ENCODE measurements around the gene SLC25A6.
"Not testable (repeated sequence)": the region's sequence is repeated elsewhere in the genome, so short reads cannot be mapped to it uniquely, and the experiment has no call there.

Gene SLC25A6

DNA sequence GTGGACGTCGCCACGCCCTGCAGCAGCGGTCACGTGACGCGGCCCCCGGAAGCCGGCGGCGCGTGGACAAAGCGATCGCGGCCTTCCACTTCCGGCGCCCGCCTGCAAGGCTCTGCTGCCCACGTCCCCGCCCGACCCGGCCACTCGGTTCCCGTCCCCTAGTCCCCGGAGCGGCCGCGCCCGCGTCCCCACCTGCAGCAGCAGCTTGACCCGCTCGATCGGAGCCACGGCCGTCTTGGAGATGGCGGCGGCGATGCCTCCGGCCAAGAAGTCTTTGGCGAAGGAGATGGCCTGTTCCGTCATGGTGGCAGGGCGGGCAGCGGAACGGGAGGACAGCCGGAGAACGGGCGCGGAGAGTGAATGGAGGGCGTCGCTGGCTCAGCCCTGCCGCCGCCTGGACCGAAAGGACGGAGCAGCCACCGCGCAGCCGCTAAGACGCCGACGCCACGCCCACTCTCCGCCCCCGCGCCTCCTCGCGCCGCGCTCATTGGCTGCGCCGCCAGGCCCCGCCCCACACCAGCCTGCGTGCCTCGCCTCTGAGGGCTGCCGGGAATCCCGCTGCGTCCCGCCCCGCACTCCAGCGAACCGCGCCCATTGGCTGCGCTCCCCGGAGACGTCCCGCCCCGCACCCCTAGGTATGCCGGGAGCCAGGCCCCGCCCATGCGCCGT lies at the start of gene SLC25A6:
TSS of gene SLC25A6 (minus strand) at position 407 of the 669 bp plus-strand sequence. CDS start at position 303, 104 bp downstream.
- no peak for DNase-seq

DNA sequence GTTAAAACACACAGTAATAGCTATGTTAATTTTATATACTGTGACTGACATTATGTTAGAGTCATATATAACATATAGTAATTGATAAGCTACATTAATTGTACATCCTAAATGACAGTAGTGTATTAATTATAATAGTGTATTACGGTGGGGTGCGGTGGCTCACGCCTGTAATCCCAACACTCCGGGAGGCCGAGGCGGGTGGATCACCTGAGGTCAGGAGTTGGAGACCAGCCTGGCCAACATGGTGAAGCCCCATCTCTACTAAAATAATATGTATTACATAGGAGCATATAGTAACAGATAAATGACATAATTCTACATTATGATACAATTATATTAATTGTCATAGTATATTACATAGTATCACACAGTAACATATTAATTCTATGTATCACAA lies 48.6 kb upstream of the SLC25A6 start:
- DNase-seq = no peak

DNA sequence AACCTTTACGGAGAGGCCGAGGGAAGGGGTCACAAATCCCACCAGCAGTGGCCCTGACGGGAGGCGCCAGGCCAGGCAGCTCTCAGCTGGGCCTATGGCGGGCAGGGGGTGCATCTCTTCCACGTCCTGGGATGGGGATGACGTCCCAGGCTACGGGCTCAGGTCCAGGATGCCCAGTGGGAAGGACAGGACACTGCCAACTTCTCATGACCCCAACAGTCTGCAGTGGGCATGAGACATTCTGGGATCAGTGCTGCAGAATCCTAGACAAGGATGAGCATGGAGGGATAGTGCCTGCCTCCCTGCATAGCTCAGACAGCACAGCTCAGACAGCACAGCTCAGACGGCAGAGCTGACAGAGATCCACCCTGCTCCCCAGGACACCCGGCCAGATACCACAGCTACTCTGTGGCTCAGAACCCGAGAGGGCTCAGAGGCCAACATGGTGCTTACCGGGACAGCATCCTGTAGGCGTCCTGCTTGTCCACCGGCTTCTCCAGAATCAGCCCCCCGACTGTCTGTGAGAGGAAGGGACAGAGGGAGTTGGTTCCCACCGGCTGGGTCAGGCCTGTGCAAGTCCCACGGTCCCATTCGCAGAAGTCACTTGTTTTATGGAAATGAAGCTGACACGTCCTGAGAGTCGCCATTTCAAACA lies 43.5 kb upstream of the SLC25A6 start:
- no peak for DNase-seq

DNA sequence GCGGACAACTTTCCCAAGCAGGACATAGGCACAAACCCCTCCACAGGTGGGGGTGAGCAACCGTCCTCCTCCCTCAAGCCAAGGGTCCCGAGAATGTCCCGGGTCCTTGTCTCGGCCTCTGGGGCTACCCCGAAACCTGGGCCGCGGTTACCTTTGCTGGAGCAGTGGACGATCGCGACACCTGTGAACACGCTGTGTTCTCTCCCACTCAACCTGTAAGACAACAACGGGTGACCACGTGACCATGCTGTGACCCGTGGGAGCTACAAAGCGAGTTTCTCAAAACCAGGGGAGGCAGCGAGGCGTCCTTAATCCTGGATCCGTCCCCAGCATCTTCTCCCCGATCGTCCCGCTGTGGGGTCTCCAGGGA lies 42.9 kb upstream of the SLC25A6 start:
- no peak for DNase-seq

DNA sequence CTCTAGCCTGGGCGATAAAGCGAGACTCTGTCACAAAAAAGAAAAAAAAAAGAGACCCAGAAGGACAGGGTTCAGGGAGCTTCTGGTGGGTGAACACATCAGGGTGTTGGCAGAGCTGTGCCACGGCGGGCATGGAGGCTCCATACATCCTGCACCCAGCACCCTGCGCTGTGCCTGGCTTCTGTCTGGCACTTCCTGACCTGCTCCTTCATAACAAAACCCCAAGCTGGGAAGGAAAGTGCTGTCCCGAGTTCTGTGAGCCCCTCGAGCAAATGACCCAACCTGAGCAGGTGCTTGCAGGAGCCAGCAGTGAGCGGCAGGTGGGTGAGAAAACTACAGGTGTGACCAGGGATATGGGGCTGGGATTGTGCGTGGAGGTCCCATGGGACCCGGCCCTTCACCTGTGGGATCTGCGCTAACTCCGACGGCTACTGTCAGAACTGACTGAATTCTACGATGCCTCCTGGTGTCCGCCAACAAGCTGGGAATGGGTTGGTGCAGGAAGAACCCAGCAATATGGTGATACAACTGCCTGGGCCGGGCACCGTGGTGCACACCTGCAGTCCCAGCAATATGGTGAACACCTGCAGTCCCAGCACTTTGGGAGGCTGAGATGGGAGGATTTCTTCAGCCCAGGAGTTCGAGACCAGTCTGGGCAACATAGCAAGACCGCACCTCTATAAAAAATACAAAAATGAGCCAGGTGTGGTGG lies 41.9 kb upstream of the SLC25A6 start:
- DNase-seq = no peak

DNA sequence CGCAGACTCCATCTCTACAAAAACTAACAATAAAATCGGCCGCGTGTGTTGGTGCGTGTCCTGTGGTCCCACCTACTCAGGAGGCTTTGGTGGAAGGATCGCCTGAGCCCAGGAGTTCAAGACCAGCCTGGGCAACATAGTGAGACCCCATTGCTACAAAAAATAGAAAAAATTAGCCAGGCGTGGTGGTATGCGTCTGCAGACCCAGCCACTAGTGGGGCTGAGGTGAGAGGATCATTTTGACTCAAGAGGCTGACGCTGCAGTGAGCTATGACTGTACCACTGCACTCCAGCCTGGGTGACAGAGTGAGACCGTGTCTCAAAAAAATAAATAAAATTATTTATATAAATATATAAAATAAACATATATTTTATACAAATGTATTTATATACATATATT lies 38.5 kb upstream of the SLC25A6 start:
- DNase-seq = no peak

DNA sequence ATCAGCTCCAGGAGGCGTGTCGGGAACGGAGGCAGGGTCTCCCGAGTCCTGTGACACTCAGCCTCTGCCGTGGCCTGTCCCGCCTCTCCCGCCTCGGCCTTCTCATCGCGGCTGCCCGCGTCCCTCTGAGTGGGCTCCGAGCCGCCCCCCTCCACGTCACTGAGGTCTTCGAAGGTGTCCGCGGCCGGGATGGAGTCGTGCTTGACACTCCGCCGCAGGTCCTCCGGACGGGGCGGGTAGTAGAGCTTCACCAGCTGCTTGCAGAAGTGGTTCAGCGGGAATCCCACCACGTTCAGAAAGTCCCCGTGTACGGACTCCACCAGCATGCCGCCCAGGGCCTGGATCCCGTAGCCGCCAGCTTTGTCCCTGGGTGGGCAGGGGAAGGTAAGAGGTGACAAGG lies 35.8 kb upstream of the SLC25A6 start:
- DNase-seq = no peak

DNA sequence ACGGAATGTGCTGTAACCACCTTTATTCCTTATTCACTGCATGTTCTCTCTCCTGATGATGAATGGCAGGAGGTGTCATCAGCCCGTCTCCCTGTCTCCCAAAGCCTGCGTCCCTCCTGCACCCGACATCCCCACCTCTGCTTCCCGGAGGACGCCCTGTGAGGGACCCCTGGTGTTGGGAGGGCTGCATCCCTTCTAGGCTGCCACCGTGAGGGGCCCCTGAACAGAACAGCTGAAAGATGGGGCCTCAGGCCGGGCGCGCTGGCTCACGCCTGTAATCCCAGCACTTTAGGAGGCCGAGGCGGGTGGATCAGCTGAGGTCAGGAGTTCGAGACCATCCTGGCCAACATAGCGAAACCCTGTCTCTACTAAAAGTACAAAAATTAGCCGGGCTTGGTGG lies 34.4 kb upstream of the SLC25A6 start:
- DNase-seq = not testable (repeated sequence)

DNA sequence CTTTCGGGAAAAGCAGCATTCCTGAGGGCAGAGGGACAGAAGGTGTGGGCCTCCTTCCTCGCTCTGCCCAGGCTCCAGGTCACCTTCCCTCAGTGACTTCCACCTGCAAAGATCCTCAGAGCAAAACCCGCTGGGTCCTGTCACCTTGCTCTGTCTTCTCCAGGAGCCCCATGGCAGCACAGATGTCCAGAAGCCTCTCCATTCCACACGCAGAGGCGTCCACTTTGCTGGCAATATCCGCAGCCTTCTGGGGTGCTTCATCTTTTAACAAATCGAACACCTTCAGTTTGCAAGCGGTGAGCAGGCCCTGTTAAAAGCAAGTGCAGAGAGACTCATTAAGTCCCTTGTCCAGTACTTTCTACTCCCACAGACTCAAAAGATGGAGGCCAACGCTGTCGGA lies 33.5 kb upstream of the SLC25A6 start:
- no peak for DNase-seq

DNA sequence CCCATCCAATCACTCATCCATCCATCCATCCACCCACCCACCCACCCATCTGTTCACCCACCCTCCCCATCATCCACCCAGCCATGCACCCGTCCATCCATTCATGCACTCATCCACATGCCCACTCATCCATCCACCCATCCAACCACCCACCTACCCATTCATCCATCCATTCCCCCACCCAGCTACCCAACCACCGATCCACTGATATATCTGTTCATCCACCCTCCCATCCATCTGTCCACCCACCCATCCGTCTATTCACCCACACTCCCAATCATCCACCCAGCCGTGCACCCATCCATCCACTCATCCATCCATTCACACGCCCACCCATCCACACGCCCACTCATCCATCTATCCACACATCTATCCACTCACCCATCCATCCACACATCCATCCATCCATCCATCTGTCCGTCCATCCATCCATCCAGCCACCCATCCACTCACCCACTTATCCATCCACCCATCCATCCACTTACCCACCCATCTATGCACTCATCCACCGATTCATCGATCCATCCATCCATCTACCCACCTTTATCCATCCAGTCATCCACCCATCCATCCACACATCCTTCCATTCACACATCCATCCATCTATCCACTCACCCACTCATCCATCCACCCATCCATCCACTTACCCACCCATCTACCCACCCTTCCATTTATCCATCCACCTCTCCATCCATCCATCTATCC lies 32.4 kb upstream of the SLC25A6 start:
- DNase-seq = no peak

DNA sequence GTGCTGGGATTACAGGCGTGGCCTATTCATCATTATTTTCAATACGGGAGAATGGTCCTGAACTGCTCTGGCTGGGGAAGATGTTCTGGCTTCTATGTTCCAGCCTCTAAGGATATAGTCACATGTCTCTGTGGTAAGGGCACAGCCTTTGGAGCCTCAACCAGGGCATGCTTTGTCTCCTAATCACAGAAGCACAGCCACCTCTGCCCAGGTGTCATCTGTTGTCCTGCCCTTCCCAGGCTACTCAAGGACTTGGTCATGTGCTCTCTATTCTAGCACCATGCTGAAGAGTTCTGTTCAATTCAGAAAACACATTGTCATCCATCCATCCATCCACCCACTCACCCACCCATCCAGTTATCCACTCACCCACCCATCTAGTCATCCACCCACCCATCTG lies 31.3 kb upstream of the SLC25A6 start:
- no peak for DNase-seq

DNA sequence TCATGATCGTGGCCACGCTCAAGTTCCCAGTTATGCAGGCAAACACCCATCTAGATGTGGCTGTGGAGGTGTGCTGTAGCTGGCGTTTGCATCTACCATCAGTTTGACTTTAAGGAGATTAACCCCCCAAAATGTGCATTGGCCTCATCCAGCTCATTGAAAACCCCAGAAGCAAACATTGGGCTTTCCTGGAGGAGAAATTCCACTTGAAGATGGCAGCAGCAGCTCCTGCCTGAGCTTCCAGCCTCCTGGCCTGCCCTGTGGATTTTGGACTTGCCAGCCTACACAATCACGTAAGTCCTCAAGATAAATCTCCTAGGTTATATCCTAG lies 30.2 kb upstream of the SLC25A6 start:
- no peak for DNase-seq

DNA sequence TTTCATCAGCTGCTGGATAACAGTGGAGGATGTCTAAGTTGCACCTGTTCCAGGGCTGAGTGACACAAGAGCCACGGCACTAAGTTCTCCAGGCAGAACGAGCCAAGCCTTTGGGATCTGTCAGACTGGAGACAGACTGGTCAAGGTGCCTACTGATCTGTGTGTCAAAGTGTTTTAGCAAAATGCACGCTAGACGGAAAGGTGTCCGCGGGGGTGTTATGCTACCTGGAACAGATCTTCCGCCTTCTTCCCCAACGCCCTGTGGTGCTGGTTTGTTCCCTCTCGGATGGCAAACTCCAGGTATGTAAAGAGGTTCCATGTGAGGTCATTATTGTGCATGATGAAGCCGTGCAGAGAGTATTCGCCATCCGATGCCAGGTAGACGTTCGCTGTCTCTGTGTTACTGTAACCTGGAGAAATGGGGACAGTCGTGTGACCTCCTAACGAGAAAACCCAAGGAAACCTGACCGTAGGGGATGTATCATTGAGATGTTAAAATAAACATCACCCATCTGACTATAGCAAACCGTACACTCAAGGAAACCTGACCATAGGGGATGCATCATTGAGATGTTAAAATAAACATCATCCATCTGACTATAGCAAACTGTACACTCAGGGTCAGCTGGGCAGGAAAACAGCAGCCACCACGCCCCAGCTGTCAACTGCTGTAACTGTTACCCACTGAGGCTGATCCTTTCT lies 29.7 kb upstream of the SLC25A6 start:
- DNase-seq = no peak

DNA sequence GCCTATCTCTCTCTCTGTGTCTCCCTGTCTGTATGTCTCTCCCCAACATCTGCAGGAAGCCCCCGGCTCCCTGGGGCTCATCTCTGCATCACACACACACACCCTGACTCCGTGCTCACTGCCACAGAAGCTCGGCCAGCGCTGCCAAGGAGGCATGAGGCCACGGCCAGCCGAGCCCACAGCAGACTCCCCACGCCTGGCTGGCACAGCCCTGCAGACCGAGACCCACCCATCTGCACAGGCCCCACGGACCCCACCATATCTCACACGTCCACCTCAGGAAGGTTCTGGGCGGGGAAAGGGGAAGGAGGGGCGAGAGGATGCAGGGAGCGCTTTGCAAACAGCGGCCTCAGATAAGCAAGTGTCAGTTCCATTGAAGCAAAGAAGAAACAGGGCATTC lies 28.5 kb upstream of the SLC25A6 start:
- DNase-seq = no peak

DNA sequence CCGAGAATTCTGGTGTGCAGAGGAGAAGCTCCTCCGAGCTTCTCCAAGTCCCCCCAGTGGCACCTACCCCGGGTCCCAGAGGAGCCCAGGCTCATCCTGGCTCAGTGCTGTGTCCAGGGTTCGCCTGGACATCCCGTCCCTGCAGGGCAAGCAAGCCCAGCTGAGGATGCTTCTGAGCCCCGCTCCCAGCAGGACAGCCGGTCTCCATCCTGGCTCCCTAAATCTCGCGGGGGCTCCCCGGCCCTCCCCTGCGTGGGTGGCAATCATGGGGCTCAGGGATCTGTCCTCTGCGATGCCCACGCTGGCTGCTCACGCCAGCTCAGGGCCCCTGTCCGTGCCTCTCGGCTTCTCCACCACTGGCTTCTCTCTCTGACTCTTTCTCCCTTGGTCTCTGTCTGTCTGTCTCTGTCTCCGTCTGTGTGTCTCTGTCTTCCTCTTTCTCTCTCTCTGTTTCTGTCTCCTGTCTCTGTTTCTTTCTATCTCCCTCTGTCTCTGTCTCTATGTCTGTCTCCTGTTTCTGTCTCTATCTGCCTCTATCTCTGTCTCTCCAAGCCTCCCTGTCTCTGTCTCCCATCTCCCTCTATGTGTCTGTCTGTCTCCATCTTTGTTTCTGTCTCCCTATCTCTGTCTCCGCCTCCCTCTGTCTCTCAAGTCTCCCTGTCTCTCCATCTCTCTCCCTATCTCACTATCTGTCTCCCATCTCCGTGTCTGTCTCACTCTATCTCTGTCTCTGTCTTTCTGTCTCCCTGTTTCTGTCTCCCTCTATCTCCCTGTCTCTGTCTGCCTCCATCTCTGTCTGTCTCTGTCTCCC lies 27.8 kb upstream of the SLC25A6 start:
- DNase-seq = no peak

DNA sequence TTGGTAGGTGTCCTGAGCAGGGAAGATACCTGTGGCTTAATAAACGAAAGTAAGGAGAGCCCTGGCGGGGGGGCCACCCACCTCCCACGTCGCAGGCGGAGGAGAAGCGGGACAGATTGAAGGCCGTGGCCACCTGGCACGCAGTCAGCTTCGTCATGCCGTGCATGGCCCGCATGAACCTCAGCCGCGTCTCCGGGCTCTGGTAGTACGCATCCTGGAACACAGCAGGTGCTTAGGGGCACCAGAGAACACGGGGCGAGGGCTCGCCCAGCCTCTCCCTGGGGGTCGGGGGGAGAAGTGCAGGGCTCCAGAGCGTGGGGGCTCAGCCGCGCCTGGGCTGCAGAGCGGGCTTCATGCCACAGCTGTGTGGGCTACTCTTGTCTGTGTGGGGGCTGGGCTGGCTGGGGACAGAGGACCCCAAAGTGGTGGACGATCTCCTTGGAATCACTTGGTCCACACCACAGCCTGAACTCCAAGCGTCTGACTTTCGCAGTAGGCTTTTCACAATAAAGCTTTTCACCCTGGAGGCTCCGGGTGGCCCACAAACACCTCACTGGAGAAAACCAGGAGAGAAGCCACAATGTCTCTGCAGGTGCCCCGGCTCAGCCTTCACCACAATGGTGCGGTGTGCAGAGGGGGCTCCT lies 27.1 kb upstream of the SLC25A6 start:
- no peak for DNase-seq

DNA sequence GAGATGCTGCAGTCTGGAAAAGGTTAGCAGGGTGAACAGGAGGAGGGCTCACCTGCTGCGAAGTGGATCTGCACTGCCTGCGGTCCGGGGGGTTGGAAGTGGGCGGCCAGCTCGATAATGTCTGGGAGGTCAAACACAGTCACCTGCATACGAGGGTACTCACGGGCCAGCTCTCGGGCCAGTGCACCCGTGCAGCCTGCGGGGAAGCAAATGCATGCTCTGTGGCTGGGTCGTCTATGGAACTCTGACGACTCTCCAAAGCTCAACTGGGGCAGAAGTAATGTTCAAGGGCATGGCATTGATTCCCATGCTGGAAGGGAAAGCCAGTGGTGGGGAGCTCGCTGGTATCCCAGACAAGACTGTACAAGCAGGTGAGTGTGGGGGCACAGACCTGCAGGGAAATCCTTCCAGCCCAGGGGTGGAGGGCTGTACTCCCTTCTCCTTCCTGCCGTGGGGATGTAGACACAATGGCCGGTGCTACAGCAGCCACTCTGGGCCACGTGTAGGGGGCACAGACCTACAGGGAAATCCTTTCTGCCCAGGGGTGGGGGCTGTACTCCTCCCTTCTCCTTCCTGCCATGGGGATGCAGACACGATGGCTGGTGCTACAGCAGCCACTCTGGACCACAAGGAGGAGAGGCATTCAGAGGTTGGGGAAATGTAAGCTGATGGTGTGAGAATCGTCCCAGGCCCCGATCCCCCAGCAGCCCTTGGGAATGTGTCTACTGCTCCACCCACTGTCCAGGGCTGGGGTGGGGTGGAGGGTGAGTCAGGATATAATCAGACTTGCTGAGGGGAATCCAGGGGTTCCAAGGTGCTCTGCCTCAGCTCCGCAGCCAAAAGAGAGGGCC lies 26.2 kb upstream of the SLC25A6 start:
- no peak for DNase-seq

DNA sequence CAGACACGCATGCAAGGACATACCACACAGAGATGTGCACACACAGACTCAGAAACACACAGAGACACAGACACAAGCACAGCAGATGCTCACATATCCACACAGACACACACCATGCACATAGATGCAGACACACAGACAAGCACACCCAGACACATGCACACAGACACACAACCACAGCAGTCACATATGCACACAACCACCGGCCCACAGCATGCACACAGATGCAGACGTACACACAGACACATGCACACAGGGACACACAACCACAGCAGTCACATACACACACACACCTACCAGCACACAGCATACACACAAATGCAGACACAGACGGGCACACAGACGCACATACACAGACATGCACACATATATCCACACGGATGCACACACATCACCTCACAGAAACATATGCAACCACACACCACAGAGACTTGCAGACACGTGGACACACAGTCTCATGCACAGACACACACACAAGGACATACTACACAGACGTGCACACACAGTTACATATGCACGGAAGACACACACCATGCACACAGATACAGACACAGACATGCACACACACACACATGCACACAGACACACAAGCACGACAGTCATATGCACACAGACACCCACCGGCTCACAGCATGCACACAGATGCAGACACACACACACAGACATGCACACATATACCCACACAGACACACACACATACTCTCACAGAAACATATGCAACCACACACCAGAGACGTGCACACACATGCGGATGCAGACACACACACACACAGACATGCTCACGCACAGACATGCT lies 25.2 kb upstream of the SLC25A6 start:
- DNase-seq = no peak

DNA sequence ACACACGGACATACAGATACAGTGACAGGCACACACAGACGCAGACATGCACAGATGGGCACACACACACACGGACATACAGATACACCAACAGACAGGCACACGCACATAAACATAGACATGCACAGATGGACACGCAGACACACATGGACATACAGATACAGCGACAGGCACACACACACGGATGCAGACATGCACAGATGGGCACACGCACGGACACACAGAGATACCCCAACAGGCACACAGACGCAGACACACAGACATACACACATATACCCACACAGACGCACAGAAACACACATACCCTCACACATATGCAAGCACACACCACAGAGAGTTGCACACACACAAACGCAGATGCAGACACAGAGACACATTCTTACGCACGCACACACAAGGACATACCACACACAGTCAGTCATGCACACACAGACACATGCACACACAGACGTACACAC lies 24.4 kb upstream of the SLC25A6 start:
- DNase-seq = no peak
